AG09309 (cell line): ENCODE measurements around the gene CBX8.

Source experiments
- DNase-seq: peaks from one replicate; pipeline ENCODE4 v3.0.0-alpha.2; 2010; ENCODE audit warnings: low read depth
- H3K4me3 ChIP-seq: 2 replicates; pipeline ENCODE4 v1.5.1; 2011; ENCODE audit warnings: mild to moderate bottlenecking, low read depth, low read length, moderate library complexity; ENCODE audit not compliant: control insufficient read depth
- CTCF ChIP-seq: IDR thresholded peaks from 2 replicates; pipeline ENCODE4 v1.5.1; 2011; ENCODE audit warnings: mild to moderate bottlenecking, low read depth, low read length, inconsistent platforms; ENCODE audit not compliant: insufficient read depth, control insufficient read depth; ENCODE audit errors: missing control alignments

The CBX8 gene

DNA sequence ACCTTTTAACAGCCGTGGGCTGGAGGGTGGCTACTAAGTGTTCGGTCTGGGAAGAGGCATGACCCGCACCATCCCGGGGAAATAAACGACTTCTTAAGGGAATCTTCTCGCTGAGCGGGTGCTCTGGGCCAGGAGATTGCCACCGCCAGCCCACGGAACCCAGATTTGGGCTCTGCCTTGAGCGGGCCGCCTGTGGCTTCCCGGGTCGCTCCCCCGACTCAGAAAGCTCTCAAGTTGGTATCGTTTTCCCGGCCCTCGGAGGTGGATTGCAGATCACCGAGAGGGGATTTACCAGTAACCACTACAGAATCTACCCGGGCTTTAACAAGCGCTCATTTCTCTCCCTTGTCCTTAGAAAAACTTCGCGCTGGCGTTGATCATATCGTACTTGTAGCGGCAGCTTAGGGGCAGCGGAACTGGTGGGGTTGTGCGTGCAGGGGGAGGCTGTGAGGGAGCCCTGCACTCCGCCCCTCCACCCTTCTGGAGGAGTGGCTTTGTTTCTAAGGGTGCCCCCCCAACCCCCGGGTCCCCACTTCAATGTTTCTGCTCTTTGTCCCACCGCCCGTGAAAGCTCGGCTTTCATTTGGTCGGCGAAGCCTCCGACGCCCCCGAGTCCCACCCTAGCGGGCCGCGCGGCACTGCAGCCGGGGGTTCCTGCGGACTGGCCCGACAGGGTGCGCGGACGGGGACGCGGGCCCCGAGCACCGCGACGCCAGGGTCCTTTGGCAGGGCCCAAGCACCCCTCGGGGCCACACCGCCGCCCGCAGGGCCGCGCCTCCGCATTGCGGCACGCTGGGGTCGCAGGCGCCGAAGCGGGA, 46.0 kb upstream of the CBX8 start:
- TF ChIP-seq CTCF: no peak
- no peak for DNase-seq
- H3K4me3 ChIP-seq: peak overlapping the region; percentile 60

DNA sequence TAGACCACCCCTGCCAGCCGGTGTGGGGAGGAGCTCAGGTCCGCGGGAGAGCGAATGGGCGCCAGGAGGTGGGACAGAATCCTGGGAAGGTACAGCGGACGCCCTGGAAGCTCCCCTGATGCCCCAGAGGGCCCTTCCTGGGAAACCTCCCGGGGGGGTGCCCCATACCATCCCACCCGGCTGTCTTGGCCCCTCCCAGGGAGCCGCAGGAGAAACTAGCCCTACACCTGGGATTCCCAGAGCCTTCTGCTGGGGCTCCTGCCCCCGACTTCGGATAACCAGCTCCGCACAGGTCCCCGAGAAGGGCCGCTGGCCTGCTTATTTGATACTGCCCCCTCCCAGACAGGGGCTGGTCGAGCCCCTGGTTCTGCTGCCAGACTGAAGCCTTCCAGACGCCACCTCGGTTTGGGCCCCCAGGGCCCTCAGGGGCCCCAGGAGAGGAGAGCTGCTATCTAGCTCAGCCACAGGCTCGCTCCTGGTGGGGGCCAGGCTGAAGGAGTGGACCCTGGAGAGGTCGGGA, 45.3 kb upstream of the CBX8 start:
- DNase-seq: no peak
- no peak for TF ChIP-seq CTCF
- no peak overlapping the region for H3K4me3 ChIP-seq

DNA sequence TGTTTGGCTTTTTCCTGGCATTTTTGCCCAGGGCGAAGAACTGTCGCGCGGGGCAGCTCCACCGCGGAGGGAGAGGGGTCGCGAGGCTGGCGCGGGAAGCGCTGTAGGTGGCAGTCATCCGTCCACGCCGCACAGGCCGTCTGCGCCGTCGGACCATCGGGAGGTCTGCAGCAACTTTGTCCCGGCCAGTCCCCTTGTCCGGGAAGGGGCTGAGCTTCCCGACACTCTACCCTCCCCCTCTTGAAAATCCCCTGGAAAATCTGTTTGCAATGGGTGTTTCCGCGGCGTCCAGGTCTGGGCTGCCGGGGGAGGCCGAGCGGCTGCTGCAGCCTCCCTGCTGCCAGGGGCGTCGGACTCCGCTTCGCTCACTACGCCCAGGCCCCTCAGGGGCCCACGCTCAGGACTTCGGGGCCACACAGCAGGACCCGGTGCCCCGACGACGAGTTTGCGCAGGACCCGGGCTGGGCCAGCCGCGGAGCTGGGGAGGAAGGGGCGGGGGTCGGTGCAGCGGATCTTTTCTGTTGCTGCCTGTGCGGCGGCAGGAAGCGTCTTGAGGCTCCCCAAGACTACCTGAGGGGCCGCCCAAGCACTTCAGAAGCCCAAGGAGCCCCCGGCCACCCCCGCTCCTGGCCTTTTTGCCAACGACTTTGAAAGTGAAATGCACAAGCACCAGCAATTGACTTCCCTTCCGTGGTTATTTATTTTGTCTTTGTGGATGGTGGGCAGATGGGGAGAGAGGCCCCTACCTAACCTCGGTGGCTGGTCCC, 44.7 kb upstream of the CBX8 start:
- no peak for DNase-seq
- no peak for TF ChIP-seq CTCF
- H3K4me3 ChIP-seq: no peak overlapping the region

GRCh38 chr17:79840989-79841286, 44.1 kb upstream of the CBX8 start:
- H3K4me3 ChIP-seq: no peak overlapping the region
- TF ChIP-seq CTCF: no peak
- DNase-seq: no peak

- peak overlapping the region; percentile 47; the same call in 1 of the 2 replicates for H3K4me3 ChIP-seq
- no peak for DNase-seq
- TF ChIP-seq CTCF: peak; percentile 21
Observed at GRCh38 chr17:79840269-79840988, 43.6 kb upstream of the CBX8 start.
